GM13977 (cell line): ENCODE measurements around the gene MAPRE3.

Source experiments
- DNase-seq: peaks from one replicate; pipeline ENCODE4 v3.0.0; 2012; ENCODE audit warnings: low spot score
- CTCF ChIP-seq: IDR thresholded peaks from 2 replicates; pipeline ENCODE4 v1.5.1; 2012; ENCODE audit warnings: mild to moderate bottlenecking, control low read depth; ENCODE audit not compliant: insufficient read depth; ENCODE audit errors: extremely low read depth, missing control alignments
- in situ Hi-C: fragments of 300-500 bp; cut with MboI; formaldehyde crosslinking; loops from one replicate; pipeline ENCODE4 v1.12.0; 2022; ENCODE audit warnings: low sequenced_read_pairs, low pct_unique_long_range_greater_than_20kb, mixed read lengths, inconsistent platforms; ENCODE audit not compliant: unreplicated experiment

MAPRE3 gene

GRCh38 chr2:26959331-26959730 lies 11.1 kb upstream of the MAPRE3 start:
- no peak for TF ChIP-seq CTCF

DNA sequence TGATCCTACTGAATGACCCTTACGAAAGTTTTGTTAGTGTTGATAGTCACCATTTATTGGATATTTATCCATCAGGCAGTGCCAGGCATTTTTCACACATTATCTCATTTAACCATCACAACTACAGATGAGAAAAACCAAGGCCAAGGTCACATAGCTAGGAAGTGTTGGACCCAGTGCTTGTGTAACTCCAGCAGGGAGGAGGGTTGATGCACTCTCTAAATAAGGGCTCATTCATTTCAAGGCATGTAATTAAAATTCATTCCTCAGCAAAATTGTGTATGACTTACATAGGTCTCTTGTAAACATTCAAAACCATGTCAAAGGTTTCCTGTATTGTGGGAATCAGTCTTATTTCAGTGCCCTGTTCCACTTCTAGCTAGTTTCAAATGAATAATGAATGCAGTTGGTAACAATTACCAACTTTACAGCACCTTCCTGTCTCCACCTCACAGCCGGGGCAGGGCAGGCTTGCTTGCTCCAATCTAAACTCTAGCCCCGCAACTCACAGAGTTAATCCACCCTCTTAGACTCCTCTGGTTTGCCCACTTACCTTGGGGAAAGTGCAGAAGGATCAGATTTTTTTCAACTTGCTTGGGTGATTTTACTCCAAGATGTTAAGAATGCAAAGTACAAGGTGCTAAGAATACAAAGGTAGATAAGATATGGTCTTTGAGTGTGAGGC lies 5.8 kb upstream of the MAPRE3 start:
- DNase-seq, result no peak
- no peak for TF ChIP-seq CTCF
- in situ Hi-C loops, result loop anchor here (25.0 kb wide), 2 partner anchors 223 to 323 kb away; partner anchors contain the start of genes DNAJC5G and TRIM54

More at GRCh38 chr2:26959331-26959730, 11.1 kb upstream of the MAPRE3 start:
- in situ Hi-C loops, result loop anchor here (25.0 kb wide), 2 partner anchors 228 to 328 kb away; partner anchors contain the start of genes DNAJC5G and TRIM54
- DNase-seq, result no peak

DNA sequence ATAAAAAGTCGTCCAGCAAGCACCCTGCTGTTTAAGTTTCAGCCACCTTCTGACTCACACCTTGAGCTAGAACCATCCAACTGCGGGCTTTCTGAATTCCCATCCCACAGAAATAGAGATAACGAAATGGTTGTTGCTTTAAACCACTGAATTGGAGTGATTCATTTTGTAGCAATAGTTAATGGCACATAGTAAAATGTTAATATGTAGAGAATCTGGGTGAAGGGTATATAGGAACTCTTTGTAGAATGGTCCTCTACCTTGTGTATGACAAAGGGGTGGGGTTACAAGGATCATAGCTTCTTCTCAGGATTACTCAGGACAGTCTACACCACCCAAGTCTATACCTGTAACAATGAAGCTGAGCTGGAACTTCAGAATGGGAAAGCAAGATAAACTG lies 2.4 kb upstream of the MAPRE3 start:
- no peak for TF ChIP-seq CTCF
- DNase-seq, result no peak
- in situ Hi-C loops, result loop anchor here (25.0 kb wide), 2 partner anchors 219 to 319 kb away; partner anchors contain the start of genes DNAJC5G and TRIM54

DNA sequence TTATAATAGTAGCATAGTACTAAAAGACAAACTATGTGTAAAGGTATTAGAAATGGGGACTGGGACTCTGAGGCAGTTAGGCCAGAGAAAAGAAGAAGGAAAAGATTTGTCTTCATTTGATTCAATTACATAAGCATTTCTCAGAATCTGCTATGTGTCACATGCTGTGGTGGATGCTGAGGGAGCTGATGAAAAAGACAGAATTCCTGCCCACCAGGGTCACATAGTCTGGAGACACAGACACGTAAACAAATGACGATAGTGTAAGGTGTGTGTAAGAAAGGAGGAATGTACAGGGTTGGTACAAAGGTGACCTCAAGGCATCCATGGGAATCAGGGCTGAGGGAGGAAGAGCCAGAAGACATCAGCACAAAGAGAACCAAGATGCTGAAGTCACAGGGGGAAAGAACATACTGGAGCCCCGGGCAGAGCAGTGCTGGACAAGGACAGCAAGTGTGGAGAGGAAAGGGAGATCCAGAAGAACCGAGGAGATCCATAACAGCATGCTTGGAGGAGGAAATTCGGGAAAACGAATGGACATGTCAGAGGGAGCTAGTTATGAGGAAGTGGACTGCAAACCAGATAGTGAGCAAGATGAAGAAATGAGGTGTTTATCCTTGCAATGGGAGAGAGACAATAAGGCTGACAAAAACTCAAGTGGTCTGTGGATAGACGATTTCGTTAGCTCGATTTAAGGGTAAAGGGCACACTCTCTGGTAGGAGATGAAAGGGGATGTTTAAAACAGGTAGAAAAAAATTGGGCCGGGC lies 1.2 kb upstream of the MAPRE3 start:
- DNase-seq, result no peak
- TF ChIP-seq CTCF, result no peak
- in situ Hi-C loops, result loop anchor here (25.0 kb wide), 2 partner anchors 218 to 318 kb away; partner anchors contain the start of genes DNAJC5G and TRIM54

DNA sequence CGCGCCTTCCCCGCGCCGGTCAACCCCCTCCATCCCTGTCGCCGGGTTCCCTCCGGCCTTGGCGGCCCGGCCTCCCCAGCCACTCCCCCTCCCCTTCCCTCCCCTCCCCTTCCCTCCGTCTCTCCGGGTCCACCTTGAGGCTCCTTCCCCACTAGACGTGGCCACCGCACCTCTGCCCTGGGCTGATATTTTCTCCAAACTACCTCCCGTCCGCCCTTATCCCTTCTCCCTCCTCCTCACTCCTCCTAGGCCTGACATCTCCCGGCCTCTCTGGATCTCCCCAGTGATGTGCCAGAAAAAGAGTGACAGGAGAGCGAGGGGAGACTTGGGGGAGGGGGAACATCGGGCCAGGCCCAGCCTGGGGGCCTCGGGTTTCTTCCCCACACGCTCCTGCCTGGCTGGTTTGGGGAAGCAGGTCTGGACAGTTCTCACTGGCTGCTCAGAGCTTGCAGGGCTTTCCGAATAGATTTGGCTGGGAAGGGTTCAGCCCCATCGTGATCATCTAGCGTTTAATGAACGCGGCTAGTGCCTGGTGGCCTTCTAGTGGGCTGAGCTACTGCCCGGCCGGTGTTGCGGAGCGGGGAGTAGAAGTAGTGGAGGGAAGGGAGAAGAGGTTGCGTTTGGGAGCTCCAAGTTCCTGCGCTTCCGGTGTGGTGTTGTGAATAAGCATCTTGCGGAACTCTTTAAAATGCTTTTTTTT lies 641 bp downstream of the MAPRE3 start:
- TF ChIP-seq CTCF, result no peak
- peak; percentile 29 for DNase-seq
- in situ Hi-C loops, result loop anchor here (25.0 kb wide), 2 partner anchors 216 to 316 kb away; partner anchors contain the start of genes DNAJC5G and TRIM54
